GM18909 (cell line): ENCODE results near the gene OR14A16.

Experiments used
- ATAC-seq: cut with Tn5 transposase; IDR thresholded peaks from one replicate; pipeline ENCODE4 v1.9.1; 2021; ENCODE audit warnings: mild to moderate bottlenecking; ENCODE audit not compliant: unreplicated experiment, poor library complexity

OR14A16 gene

DNA sequence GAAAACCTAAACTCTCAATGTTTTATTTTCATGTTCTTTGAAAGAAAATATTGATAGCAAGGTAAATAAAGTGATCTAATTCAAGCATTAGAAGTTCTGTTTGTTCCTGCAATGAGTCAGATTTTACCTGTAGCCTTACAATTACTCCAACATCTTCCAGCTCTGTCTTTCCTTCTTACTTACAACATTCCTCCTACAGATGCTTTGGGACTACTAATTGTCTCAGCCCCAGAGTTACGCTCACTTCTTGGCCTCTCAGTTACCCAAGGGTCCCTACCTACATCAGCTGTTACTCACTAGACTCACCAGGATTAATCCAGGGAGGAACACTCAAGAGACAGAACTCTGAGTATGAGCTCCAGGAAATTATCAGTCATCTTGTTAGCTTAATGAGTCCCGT is 26.4 kb downstream of the OR14A16 start:
- no peak for ATAC-seq

DNA sequence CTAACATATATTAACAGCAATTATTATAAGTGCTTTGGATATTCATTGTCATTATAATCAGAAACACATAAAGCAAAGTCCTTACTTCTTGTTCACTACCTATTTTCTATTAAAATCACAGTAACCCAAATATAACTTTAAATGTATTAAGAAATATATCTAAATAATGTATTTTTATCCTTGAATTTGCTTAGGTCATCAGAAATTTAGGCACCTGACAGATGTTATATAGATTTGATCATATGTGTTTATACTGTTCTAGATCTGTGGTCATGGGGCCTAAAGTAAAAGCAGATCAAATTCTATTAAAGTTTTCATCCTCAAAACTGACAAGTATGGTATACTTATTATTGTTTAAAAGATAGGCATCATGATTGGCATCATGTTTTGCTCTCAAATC is 54.3 kb downstream of the OR14A16 start:
- no peak for ATAC-seq
